Endothelial cell (in vitro differentiated cells): Measurements from ENCODE around the gene VWF. TPM values are rescaled to one million over a fixed set of nuclear protein-coding genes. Genes with fewer than 3 reads are reported as not detected.
A peak's percentile ranks its signal among the peaks of the same experiment; 100 is the strongest.
"Not testable (repeated sequence)": the region's sequence is repeated elsewhere in the genome, so short reads cannot be mapped to it uniquely, and the experiment has no call there.

Experiments
- DNase-seq: peaks from one replicate; pipeline ENCODE4 v3.0.0; 2021; ENCODE audit warnings: low spot score
- H3K27ac Mint-ChIP-seq: one replicate; pipeline ENCODE4 v1.8.0; 2021; ENCODE audit warnings: mixed read lengths, inconsistent platforms; ENCODE audit not compliant: unreplicated experiment
- H3K27me3 Mint-ChIP-seq: one replicate; pipeline ENCODE4 v1.8.0; 2021; ENCODE audit warnings: mild to moderate bottlenecking, moderate library complexity, mixed read lengths, inconsistent platforms; ENCODE audit not compliant: unreplicated experiment
- H3K36me3 Mint-ChIP-seq: one replicate; pipeline ENCODE4 v1.8.0; 2021; ENCODE audit warnings: mild to moderate bottlenecking, low read depth, mixed read lengths, inconsistent platforms; ENCODE audit not compliant: unreplicated experiment
- H3K4me1 Mint-ChIP-seq: one replicate; pipeline ENCODE4 v1.8.0; 2021; ENCODE audit warnings: mild to moderate bottlenecking, mixed read lengths, inconsistent platforms; ENCODE audit not compliant: unreplicated experiment
- H3K4me3 Mint-ChIP-seq: one replicate; pipeline ENCODE4 v1.8.0; 2021; ENCODE audit warnings: mild to moderate bottlenecking, mixed read lengths, inconsistent platforms; ENCODE audit not compliant: unreplicated experiment
- H3K9me3 Mint-ChIP-seq: one replicate; pipeline ENCODE4 v1.8.0; 2021; ENCODE audit warnings: mixed read lengths, inconsistent platforms; ENCODE audit not compliant: unreplicated experiment
- total RNA-seq: library from RNA; stranded (reverse); fragmentation: NEBNext Ultra II Directional; extraction: Animal tissue kit (Norgen Biotek cat#: 25700); gene quantifications from one replicate; pipeline ENCODE4 v1.2.1, GENCODE V29; 2021; ENCODE audit not compliant: unreplicated experiment
- TF ChIP-seq, protein P1 (sequence below): fragments of 200-600 bp; sonication (generic); IDR thresholded peaks from one replicate; pipeline ENCODE4 v1.5.0; 2021; ENCODE audit warnings: antibody characterized with exemption; ENCODE audit not compliant: unreplicated experiment

The VWF gene
- total RNA-seq, 1 donor from 2014 or later: 56.0 TPM

DNA sequence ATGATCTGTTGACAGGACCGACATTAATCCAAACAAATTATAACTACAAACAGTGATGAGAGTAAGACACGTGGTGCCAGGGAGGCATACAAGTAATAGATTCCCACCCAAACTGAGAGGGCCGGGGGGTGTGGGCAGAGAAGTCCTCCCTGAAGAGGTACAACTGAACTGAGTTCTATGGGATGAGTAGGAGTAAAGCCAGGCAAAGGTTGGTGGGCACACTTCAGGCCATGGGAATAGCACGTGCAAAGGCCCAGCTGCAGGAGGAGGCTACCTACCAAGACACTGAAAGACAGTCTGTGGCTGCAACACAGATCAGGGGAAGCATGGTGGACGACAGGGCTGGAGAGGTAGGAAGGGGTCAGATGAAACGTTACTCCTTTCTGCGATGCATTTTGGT is 22.0 kb upstream of the VWF start:
- no peak overlapping the region for H3K4me3 Mint-ChIP-seq
- TF ChIP-seq, protein P1, sequence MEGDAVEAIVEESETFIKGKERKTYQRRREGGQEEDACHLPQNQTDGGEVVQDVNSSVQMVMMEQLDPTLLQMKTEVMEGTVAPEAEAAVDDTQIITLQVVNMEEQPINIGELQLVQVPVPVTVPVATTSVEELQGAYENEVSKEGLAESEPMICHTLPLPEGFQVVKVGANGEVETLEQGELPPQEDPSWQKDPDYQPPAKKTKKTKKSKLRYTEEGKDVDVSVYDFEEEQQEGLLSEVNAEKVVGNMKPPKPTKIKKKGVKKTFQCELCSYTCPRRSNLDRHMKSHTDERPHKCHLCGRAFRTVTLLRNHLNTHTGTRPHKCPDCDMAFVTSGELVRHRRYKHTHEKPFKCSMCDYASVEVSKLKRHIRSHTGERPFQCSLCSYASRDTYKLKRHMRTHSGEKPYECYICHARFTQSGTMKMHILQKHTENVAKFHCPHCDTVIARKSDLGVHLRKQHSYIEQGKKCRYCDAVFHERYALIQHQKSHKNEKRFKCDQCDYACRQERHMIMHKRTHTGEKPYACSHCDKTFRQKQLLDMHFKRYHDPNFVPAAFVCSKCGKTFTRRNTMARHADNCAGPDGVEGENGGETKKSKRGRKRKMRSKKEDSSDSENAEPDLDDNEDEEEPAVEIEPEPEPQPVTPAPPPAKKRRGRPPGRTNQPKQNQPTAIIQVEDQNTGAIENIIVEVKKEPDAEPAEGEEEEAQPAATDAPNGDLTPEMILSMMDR: no peak
- no peak for DNase-seq
- peaks cover 25% of the 10 kb centered on the region for H3K4me1 Mint-ChIP-seq
- H3K27ac Mint-ChIP-seq: no peak overlapping the region
- H3K27me3 Mint-ChIP-seq: no peaks in the 10 kb centered on the region
- H3K9me3 Mint-ChIP-seq: no peaks in the 10 kb centered on the region
- H3K36me3 Mint-ChIP-seq: no peaks in the 10 kb centered on the region

DNA sequence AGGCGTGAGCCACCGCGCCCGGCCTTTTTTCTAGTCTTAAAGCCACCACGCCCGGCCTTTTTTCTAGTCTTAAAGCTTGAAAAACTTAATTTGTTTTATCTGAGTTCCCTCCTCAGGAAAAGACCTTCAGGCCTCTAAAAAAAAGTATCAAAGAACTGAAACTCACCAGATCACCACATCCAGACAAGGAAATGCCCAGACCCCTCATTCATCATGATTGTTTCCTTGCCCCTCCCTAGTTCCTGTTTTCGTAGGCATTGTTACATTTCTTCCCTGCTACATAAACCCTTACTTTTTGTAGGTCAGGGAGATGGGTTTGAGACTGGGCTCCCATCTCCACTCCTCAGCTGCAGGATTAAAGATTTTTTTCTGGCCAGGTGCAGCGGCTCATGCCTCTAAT is 21.1 kb upstream of the VWF start:
- H3K36me3 Mint-ChIP-seq: no peaks in the 10 kb centered on the region
- no peak overlapping the region for H3K4me3 Mint-ChIP-seq
- no peaks in the 10 kb centered on the region for H3K27me3 Mint-ChIP-seq
- no peak for DNase-seq
- H3K9me3 Mint-ChIP-seq: no peaks in the 10 kb centered on the region
- peak overlapping the region; percentile 83 for H3K27ac Mint-ChIP-seq
- peaks cover 34% of the 10 kb centered on the region for H3K4me1 Mint-ChIP-seq
- TF ChIP-seq, protein P1: no peak

- no peak for DNase-seq
- Mint-ChIP-seq H3K36me3 (no peaks in the 10 kb centered on the region), H3K4me3 (no peak overlapping the region), H3K9me3 (no peaks in the 10 kb centered on the region), H3K27ac (no peak overlapping the region), H3K27me3 (no peaks in the 10 kb centered on the region), H3K4me1 (peaks cover 46% of the 10 kb centered on the region)
- TF ChIP-seq, protein P1: no peak
These were observed 18.8 kb upstream of the VWF start for GRCh38 chr12:6143303-6143675.

DNA sequence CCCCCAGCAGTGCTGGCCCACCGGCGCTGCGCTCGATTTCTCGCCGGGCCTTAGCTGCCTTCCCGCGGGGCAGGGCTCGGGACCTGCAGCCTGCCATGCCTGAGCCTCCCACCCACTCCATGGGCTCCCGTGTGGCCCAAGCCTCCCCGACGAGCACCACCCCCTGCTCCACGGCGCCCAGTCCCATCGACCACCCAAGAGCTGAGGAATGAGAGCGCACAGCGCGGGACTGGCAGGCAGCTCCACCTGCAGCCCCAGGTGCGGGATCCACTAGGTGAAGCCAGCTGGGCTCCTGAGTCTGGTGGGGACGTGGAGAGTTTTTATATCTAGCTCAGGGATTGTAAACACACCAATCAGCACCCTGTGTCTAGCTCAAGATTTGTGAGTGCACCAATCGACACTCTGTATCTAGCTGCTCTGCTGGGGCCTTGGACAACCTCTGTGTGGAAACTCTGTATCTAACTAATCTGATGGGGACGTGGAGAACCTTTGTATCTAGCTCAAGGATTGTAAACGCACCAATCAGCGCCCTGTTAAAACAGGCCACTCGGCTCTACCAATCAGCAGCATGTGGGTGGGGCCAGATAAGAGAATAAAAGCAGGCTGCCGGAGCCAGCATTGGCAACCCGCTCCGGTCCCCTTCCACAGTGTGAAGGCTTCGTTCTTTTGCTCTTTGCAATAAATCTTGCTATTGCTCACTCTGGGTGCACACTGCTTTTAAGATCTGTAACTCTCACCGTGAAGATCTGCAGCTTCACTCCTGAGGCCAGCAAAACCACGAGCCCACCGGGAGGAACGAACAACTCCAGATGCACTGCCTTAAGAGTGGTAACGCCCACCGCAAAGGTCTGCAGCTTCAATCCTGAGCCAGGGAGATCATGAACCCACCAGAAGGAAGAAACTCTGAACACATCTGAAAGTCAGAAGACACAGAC is 18.2 kb upstream of the VWF start:
- H3K36me3 Mint-ChIP-seq, DNase-seq, H3K27me3 Mint-ChIP-seq, H3K9me3 Mint-ChIP-seq, H3K27ac Mint-ChIP-seq: not testable (repeated sequence)
- peaks cover 40% of the 10 kb centered on the region for H3K4me1 Mint-ChIP-seq
- H3K4me3 Mint-ChIP-seq: peak overlapping the region; percentile 7

DNA sequence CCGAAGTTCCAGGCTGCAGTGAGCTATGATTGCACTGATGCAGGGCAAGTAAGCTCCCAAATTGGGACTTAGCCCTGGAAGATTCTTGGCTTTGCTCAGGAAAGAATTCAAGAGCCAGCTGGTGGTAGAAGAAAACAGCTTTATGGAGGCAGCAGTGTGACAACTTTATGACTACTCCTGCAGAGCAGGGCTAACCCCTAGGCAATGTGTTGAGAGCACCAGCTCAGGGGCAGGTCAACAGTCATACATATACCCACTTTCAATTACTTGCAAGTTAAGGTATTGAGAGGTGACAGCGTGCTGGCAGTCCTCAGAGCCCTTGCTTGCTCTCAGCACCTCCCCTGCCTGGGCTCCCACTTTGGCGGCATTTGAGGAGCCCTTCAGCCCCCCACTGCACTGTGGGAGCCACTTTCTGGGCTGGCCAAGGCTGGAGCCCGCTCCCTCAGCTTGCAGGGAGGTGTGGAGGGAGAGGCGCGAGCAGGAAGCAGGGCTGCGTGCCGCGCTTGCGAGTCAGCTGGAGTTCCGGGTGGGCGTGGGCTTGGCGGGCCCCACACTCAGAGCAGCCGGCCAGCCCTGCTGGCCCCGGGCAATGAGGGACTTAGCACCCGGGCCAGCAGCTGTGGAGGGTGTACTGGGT is 17.4 kb upstream of the VWF start:
- not testable (repeated sequence) for DNase-seq
- peak overlapping the region; percentile 10 for H3K27ac Mint-ChIP-seq
- H3K4me3 Mint-ChIP-seq: peak overlapping the region; percentile 50

More for the DNA sequence above, 17.4 kb upstream of the VWF start:
- not testable (repeated sequence) for H3K9me3 Mint-ChIP-seq, H3K36me3 Mint-ChIP-seq, H3K27me3 Mint-ChIP-seq
- H3K4me1 Mint-ChIP-seq: peaks cover 39% of the 10 kb centered on the region
